ENCODE measurements around the gene RANGAP1. TPM values are rescaled to one million over a fixed set of nuclear protein-coding genes. Genes with fewer than 3 reads are reported as not detected.

Gene RANGAP1
- total and polyA plus RNA-seq, 2 of the 4 experiments (the other 2 are of a cell fraction) = 71.2 to 148 TPM

DNA sequence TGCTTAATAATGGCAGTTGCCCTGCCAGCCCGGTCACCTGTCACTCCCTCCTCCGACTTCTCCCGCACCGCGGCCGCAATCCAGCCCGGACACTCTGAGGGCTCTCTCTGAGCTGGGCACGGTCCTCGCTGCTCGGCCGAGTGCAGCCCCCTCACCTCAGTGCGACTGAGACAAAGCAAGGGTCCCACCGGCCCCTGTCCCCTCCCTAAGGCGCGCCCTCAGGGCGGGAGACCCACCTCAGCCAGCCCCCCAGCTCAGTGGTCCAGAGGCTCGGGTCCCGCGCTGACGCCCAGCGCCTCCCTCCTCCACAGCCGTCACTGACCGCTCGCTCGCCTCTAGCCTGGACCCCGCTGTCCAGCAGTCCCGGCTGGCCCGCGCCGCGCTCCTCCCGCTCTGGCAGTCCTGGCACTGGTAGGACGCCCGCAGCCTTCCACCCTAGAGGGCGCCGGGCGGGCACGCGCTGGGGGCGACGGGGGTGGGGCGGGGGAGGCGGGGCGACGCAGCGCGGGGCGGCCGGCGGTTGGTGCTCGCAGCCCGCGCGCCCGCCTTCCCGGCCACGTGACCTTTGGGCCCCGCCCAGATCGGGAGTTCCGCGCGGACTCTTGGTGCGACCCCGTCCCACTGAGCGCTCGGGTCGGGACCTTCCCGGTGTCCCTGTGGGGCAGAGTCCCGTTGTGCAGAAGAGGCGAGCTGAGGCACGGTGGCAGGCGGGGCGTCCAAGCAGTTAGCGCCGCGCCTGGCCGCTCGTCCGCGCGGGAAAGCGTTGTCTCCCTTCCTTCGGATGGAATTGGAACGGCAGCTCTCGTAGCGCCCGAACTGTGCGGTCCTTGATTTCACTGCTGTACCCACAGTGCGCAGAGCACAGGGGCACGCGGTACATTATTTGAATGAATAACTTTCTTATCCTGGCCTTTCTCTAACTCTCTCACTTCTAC lies 88.7 kb downstream of the RANGAP1 start:
- H4K8ac ChIP-seq (ENCODE audit: low read depth in 2 of 2, low read length in 2 of 2) = peak overlapping the region in 1 of 2 experiments; percentile 21; a peak in 1 of 4 replicates
- no peak overlapping the region for H2BK20ac ChIP-seq (ENCODE audit: low read depth, low read length)
- ChIA-PET CTCF (no interaction called here), POLR2A (ENCODE audit: unreplicated experiment) (no interaction called here)
- no peak overlapping the region for H4K91ac ChIP-seq (ENCODE audit: insufficient read depth, low read depth, low read length)
- peaks cover 3% of the 10 kb centered on the region; the same call in 1 of the 2 replicates for H3K27me3 ChIP-seq (ENCODE audit: control insufficient read depth, insufficient read depth, low read length)
- no peaks in the 10 kb centered on the region for H3K36me3 ChIP-seq (ENCODE audit: control insufficient read depth, insufficient read depth, low read length)
- H2BK120ac ChIP-seq (ENCODE audit: low read depth, low read length) = no peak overlapping the region
- H2AK5ac ChIP-seq (ENCODE audit: low read depth, low read length) = no peak overlapping the region
- H3K4ac ChIP-seq (ENCODE audit: low read depth, low read length) = no peak overlapping the region
- dilution Hi-C loops (cut with HindIII; ENCODE audit: low sequenced_read_pairs, unreplicated experiment) (no loop called here), intact Hi-C loops (cut with micrococcal nuclease) (no loop called here), in situ Hi-C loops (cut with MboI; ENCODE audit: low sequenced_read_pairs) (no loop called here)
- no peaks in the 10 kb centered on the region for H3K9me1 ChIP-seq (ENCODE audit: insufficient read depth, low read length)
- H3K56ac ChIP-seq (ENCODE audit: extremely low read depth, insufficient read depth, low read length) = 0 out of 2 replicates have a peak overlapping the region, but pooled peaks have one; percentile 30
- 0% methylated on average over 31 of the region's 91 CpGs; no CpG with 5 or more reads in 1 of the 2 experiments for WGBS, 2 experiments (ENCODE audit: extremely low coverage in 2 of 2, insufficient read length in 1 of 2)
- H4K20me1 ChIP-seq (ENCODE audit: insufficient read depth, low read length) = no peaks in the 10 kb centered on the region
- 0 out of 2 replicates have a peak overlapping the region, but pooled peaks have one; percentile 30 for H3K14ac ChIP-seq (replicated peaks; ENCODE audit: low read depth, low read length)
- H3K4me2 ChIP-seq (ENCODE audit: low read depth, low read length) = peak overlapping the region; percentile 96
- peak overlapping the region; percentile 40 for H3K9ac ChIP-seq (ENCODE audit: low read depth, low read length)
- peak overlapping the region; percentile 100 for H2AFZ ChIP-seq (replicated peaks; ENCODE audit: low read length, poor library complexity)
- H3K23ac ChIP-seq (ENCODE audit: low read depth, low read length) = peak overlapping the region; percentile 73
- no peak overlapping the region for H4K5ac ChIP-seq (ENCODE audit: low read depth, low read length)
- peak; percentile 35 for DNase-seq
- H2BK5ac ChIP-seq (ENCODE audit: low read depth, low read length, poor library complexity, severe bottlenecking) = no peak overlapping the region
- no peak overlapping the region; the same call in 1 of the 2 replicates for H3K27ac ChIP-seq (ENCODE audit: insufficient read depth, low read length)
- H2BK15ac ChIP-seq (ENCODE audit: low read depth, low read length) = no peak overlapping the region
- peak overlapping the region; percentile 61 for H2AK9ac ChIP-seq (replicated peaks; ENCODE audit: low read depth, low read length, poor library complexity)
- peak; percentile 95 for ATAC-seq (ENCODE audit: low read depth)
- no peaks in the 10 kb centered on the region for H3K9me3 ChIP-seq (ENCODE audit: control insufficient read depth, insufficient read depth, low read length)
- H3K4me1 ChIP-seq (ENCODE audit: control insufficient read depth, insufficient read depth, low read length) = no peaks in the 10 kb centered on the region
- H3K79me1 ChIP-seq (ENCODE audit: low read depth in 1 of 2, low read length in 2 of 2) = no peaks in the 10 kb centered on the region; a peak in 1 of 4 replicates
- BruUV-seq (replicated peaks) = no TSS peak
- H3K18ac ChIP-seq (ENCODE audit: low read depth, low read length) = no peak overlapping the region
- H3K4me3 ChIP-seq (ENCODE audit: insufficient read depth, low read depth, low read length) = peak overlapping the region; percentile 98
- TF ChIP-seq RAD21 (IDR thresholded peaks at IDR 0.05; ENCODE audit: low read length) = no peak
- TF ChIP-seq ELK1 (IDR thresholded peaks at IDR 0.05; ENCODE audit: borderline replicate concordance, low read depth, low read length) = no peak
- 0 out of 2 replicates have a peak, but pooled peaks have one; percentile 6 for TF ChIP-seq CTCF (conservative IDR thresholded peaks at IDR 0.05; ENCODE audit: low read depth, low read length)
- no peak for TF ChIP-seq CHD1 (IDR thresholded peaks at IDR 0.05; ENCODE audit: low read depth, low read length)
- TF ChIP-seq RCOR1 (IDR thresholded peaks at IDR 0.05; ENCODE audit: insufficient replicate concordance, low read length) = no peak
- TF ChIP-seq CEBPB (IDR thresholded peaks at IDR 0.05; ENCODE audit: low read depth, low read length) = no peak
- no peak for TF ChIP-seq BHLHE40 (IDR thresholded peaks at IDR 0.05; ENCODE audit: low read depth, low read length)
- TF ChIP-seq USF2 (IDR thresholded peaks at IDR 0.05; ENCODE audit: low read depth, low read length) = peak; percentile 95
- no peak for TF ChIP-seq NFE2L2 (IDR thresholded peaks at IDR 0.05; ENCODE audit: low read depth, low read length)
- TF ChIP-seq POLR2A (IDR thresholded peaks at IDR 0.05; ENCODE audit: low read depth, low read length) = no peak
- TF ChIP-seq MAFK (IDR thresholded peaks at IDR 0.05; ENCODE audit: low read depth, low read length) = no peak
- no peak for TF ChIP-seq FOS (IDR thresholded peaks at IDR 0.05; ENCODE audit: low read depth, low read length)
- no peak for TF ChIP-seq MXI1 (IDR thresholded peaks at IDR 0.05; ENCODE audit: borderline replicate concordance, low read depth, low read length)
- no peak for TF ChIP-seq SMC3 (IDR thresholded peaks at IDR 0.05; ENCODE audit: low read depth, low read length)
